OCI-LY3 (cell line): ENCODE data around the gene CAMK2A.

Source experiments
- EZH2phosphoT487 ChIP-seq: fragments of 200-600 bp; shearing (Covaris generic); IDR thresholded peaks from 2 replicates; pipeline ENCODE4 v1.6.1; 2018; ENCODE audit warnings: antibody characterized with exemption, mixed run types, low read depth
- TF ChIP-seq, protein P1 (sequence below): fragments of 200-600, 300-600 bp; sonication (generic); IDR thresholded peaks from 2 replicates; pipeline ENCODE4 v1.5.1; 2014; ENCODE audit warnings: antibody characterized with exemption, low read length, low read depth

DNA sequence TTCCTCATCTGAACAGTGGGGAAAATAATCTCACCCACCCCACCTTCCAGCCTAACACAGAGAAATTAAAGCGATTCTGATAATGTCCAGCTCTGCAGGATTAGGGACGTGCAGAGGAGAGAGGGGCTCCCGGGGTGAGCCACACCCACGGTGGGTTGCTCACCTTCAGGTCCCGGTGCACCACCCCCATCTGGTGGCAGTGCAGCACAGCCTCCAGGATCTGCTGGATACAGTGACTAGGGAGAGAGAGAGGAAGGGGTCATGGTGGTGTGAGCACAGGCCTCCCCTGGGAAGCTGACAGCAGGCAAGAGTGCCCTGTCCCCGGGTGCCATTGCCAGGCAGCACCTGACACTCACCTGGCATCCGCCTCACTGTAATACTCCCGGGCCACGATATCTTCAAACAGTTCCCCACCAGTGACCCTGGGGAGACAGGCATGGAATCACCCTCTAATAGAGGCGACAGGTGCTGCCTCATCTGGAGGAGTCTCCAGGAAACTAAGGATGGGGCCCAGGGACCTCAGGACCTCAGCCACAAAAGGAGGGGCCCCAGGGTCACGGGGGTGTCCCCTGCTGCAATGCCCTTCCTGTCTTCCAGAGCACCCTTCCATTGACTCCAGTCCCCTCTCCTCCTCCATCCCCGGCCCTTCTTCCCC lies 33.0 kb downstream of the CAMK2A start:
- TF ChIP-seq, protein P1, sequence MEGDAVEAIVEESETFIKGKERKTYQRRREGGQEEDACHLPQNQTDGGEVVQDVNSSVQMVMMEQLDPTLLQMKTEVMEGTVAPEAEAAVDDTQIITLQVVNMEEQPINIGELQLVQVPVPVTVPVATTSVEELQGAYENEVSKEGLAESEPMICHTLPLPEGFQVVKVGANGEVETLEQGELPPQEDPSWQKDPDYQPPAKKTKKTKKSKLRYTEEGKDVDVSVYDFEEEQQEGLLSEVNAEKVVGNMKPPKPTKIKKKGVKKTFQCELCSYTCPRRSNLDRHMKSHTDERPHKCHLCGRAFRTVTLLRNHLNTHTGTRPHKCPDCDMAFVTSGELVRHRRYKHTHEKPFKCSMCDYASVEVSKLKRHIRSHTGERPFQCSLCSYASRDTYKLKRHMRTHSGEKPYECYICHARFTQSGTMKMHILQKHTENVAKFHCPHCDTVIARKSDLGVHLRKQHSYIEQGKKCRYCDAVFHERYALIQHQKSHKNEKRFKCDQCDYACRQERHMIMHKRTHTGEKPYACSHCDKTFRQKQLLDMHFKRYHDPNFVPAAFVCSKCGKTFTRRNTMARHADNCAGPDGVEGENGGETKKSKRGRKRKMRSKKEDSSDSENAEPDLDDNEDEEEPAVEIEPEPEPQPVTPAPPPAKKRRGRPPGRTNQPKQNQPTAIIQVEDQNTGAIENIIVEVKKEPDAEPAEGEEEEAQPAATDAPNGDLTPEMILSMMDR = no peak; the same call in 1 of the 2 replicates
- no peak for TF ChIP-seq EZH2phosphoT487
